HG03108 (cell line): ENCODE data around the gene SMC1B.
"Not testable (repeated sequence)": the region's sequence is repeated elsewhere in the genome, so short reads cannot be mapped to it uniquely, and the experiment has no call there.

Source experiments
- ATAC-seq: cut with Tn5 transposase; IDR thresholded peaks from one replicate; pipeline ENCODE4 v1.9.1; 2021; ENCODE audit warnings: moderate library complexity; ENCODE audit not compliant: unreplicated experiment

SMC1B gene

DNA sequence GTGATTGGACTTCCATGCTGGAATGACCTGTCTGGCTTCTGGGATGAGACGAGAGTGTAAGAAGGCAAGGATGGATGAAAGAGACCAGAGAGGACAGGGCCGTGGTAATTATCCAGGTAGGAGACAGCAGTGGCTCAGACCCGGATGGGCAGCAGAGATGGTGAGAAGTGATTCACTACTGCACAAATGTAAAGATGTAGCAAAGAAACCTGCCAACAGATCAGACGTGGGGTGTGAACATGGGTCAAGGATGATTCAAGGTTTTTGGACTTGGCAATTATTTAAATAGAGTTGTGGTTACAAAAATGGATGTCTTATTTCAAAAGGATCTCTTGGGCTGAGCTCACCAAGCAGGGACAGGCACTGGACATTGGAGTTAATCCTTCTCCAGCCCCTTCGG lies 32.8 kb upstream of the SMC1B start:
- no peak for ATAC-seq

DNA sequence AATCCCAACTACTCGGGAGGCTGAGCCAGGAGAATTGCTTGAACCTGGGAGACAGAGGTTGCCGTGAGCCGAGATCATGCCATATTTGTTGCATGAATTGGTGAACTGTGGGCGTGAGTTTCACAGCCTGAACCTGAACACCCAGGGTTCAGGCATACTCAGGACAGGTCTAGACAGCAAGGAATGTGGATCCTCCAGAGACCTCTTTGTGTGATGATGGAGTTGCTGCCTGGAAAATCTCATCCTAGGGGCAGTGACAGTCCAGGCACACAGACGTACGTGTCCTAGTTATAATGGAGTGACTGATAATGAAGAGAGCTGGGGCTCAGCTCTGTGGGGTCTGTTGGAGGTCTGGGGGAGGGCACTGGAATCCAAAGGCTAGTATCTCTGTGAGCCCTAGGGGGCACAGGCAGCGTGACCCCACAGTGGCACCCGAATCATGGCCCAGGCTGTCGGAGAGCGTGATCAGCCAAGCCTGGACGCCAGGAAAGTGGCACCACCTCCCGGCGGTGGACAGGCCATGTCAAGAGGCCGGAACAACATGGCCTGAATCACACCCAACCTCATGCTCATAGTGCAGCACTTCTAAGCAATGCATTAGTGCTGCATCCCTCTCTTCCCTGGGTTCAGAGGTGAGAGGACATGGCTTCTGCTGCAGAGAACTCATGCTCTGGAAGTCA lies 31.8 kb upstream of the SMC1B start:
- no peak for ATAC-seq

DNA sequence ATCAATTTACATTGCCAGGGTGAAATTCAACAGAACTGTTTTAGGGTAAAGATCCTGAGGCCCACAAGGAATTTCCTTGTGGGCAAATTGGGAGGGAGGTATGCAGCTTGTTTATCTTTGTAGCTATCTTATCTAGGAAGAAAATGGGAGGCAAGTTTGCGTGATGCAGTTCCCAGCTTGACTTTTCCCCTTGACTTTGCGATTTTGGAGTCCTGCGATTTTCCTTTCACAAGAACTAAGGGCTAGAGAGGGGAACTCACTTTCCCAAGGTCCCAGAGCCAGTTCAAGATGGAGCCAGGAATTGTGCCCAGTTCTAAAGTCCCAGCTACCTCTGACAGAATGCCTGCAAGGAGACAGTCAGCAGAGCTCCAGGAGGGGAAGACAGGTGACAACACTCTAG lies 30.8 kb upstream of the SMC1B start:
- no peak for ATAC-seq

DNA sequence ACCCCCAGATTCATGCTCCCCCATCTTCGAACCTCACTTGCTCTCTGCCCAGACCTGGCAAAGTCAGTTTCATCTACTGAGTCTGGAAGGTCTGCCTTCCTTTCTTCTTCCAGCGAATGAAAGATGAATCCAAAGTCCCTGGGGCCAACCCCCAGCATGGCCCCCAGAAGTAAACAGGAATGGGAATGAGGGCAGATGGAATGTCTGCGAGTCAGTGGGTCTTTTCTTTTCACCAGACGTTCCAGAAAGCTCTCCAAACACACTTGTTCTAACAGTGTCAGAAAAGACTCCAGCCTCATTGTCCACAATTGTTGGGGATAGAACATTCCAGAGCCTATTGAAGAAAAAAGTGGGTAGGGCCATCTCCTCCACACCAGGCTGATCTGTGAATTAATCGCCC lies 28.7 kb upstream of the SMC1B start:
- ATAC-seq = no peak

DNA sequence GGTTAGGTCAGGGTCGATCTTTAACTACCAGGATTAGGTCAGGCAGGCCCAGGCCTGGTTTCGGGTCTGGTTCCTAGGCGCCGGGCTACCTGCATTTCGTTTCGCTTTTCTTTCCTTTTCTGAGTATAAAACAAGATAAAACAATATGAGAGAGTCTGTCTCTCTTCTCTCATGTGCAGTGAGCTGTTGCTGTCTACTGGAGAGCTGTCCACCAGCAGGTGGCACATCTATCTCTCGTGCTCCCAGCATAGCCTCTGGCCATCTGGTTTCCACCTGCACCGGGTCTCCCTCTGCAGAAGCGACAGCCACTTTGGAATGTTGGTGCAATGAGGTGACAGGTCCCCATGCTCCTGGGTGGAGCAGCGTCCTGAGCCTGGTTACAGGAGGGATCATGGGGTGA lies 27.7 kb upstream of the SMC1B start:
- ATAC-seq = no peak

DNA sequence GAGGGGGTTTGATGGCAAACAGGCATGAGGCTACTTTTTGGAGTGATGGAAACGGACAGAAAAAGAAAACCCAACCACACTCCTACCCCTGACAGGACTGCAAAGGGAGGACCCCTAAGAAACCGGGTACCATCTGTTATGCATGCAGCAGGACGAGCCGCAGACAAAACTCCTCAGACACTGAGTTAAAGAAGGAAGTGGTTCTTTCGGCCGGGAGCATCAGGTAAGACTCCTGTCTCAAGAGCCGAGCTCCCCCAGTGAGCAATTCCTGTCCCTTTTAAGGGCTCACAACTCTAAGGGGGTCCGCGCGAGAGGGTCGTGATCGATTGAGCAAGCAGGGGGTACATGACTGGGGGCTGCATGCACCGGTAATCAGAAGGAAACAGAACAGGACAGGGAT lies 27.3 kb upstream of the SMC1B start:
- ATAC-seq = not testable (repeated sequence)

DNA sequence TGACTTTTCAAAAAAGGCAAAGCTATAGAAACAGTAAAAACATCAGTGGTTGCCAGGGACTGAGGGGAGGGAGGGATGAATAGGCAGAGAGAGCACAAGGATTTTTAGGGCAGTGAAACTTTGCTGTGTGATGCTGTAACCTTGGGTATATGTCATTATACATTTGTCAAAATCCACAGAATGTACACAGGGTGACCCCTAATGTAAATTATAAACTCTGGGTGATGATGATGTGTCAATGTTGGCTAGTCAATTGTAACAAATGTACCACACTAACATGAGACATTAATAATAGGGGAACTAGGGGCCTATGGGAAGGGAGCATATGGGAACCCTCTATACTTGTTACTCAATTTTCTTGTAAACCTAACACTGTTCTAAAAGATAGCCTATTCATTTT lies 24.9 kb upstream of the SMC1B start:
- ATAC-seq = no peak

DNA sequence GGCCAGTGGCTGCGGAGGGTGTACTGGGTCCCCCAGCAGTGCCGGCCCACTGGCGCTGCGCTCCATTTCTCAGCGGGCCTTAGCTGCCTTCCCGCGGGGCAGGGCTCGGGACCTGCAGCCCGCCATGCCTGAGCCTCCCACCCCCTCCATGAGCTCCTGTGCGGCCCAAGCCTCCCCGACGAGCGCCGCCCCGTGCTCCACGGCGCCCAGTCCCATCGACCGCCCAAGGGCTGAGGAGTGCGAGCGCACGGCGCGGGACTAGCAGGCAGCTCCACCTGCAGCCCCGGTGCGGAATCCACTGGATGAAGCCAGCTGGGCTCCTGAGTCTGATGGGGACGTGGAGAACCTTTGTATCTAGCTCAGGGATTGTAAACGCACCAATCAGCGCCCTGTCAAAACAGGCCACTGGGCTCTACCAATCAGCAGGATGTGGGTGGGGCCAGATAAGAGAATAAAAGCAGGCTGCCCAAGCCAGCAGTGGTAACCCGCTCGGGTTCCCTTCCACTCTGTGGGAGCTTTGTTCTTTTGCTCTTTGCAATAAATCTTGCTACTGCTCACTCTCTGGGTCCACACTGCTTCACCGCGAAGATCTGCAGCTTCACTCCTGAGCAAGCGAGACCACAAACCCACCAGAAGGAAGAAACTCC lies 23.6 kb upstream of the SMC1B start:
- ATAC-seq = not testable (repeated sequence)

DNA sequence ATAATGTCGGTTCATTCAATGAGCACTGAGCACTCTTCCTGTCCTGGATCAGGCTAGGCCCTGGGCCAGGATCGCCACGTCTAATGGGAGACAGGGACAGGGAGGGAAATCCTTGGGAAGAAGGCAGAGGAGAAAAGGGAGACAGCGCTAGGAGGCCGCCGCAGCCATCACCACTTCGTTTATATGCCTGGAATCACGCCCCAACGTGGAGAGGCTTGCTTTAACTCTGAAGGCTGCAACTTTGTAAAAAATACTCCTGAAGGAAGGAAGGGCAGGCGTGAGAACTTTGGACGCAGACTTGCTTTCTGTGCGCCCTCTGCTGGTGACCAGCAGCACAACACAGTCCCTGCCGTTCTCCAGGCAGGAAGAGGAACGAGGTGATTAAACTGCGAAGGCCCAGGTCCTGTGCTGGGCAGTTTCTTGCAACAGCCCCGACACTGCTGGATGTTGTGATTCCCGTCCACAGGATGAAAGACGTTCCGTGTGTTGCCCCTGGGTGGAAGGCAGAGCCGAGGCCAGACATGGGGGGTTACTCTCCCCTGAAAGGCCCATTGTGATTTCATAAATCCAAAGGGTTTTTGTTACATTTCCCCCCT lies 22.2 kb upstream of the SMC1B start:
- ATAC-seq = no peak

DNA sequence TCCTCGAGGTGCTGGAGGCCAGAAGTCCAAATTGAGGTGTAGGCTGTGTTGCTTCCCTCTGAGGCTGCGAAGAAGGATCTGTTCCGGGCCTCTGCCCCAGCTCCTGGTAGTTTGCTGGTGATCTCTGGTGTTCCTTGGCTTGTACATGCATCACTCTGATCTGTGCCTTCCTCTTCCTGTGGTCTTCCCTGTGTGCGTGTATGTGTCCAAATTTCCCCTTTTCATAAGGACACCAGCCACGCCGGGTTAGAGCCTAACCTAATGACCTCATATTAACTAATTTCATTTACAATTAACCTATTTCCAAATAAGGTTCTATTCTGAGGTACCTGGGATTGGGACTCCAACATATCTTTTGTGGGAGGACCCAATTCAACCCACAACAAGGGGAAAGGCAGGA lies 21.6 kb upstream of the SMC1B start:
- no peak for ATAC-seq

DNA sequence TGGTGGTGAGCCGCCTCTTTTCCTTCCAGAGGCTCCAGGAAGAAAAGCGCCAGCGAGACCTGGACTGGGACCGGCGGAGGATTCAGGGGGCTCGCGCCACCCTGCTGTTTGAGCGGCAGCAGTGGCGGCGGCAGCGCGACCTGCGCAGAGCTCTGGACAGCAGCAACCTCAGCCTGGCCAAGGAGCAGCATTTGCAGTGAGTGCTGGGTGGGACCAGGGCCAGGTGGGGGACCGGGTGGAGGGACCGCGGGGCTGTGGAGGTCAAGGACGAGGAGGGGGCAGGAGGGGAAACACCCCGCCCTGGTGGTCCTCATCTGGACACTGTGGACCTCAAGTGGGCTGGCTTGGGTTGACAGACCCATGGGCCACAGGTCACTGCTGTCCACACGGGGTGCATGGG lies 17.5 kb upstream of the SMC1B start:
- ATAC-seq = no peak

DNA sequence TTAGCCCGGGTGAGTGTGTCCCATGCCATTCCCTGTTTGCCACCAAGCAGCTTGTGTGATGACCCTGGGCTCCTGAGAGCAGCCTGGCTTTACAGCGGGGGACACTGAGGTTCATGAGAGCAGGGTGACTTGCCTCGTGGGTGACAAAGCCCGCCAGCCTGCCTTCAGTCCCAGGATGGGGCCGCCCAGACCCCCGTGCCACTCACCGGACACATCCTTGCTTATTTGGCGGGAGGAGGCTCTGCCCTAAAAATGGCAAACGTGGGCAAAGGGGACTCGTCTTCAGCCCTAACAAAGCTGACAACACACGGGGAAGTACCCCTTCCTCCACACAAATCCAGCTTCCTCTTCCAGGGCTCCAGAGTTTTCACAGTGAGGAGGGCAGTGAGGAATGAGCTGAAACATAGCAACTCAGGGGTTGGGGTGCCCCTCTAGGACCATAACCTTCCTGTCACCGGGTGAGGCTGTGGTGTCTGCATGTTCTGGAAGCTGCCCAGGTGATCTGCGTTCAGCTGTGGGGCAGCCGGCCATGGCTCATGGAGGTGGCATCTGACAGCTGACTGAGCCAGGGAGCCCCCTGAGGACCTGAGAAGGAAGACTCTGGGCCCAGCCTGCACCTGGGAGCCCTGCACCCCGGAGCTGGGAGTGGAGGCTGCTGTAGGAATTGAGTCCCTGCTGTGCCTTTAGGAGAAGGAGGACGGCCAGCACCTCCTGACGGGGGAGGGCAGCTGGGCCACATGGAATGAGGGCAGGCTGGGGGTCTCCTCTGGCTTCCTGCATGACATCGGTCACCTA lies 16.8 kb upstream of the SMC1B start:
- no peak for ATAC-seq

DNA sequence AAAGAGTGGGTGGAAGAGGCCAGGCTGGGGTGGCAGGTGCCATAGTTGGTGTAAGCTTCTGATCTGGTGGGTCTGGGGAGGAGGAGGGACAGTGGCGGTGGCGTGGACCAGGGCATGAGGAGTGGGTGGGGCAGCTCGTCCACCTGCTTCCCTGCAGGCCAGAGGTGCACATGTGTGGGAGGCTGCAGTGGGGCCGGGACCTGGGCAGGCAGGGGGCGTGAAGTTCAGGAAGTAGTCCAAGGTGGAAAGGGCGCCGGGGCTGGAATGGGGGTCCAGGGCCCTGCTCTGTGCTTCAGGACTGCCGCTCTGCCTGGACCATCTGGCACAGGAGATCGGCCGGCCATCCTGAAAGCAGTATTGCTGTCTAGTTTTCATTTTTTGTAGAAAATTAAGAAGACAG lies 16.0 kb upstream of the SMC1B start:
- ATAC-seq = no peak

DNA sequence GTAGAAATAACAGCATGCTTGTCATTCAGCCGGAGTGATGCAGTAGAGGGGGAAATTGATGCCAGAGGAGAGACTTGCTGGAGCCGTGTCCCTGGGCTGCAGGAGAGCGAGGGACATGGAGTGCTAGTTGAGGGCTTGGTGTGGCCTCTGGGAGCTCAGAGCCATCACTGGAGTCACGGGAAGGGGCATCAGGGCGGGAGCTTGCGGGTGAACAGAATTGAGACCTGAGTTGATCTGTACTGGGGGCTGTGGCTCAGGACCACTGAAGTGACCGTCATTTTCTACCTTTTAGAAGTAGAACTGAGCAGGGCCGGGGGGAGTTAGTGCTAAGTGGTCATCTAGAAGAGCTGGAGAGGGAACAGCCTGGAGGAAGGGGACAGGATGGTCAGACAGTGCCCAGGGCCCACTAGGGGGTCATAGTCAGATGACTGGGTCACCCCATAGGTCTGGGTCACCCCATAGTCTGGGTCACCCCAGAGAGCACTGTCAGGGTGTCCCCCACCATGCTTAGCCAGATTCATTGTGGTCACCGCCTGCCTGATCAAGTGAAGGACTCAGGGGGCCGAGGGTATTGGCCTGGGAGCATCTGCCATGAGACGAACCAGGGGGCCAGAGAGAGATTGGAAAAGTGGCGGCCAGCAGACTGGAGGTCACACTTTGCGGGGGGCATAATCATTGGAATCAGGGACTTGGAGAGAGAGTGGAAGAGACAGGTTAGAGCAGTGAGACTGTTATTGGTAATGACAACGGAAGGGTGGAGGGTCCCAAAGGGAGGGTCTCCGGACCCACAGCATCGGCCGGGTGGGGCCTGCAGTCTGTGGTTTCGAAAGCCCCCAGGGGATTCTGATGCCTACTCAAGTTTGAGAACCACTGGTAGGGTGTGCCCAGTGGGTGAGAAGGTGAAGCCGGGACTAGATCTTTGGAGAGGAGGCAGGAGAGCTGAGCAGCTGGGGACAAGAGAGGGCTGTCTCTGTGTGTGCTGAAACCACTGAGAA lies 15.3 kb upstream of the SMC1B start:
- ATAC-seq = no peak

DNA sequence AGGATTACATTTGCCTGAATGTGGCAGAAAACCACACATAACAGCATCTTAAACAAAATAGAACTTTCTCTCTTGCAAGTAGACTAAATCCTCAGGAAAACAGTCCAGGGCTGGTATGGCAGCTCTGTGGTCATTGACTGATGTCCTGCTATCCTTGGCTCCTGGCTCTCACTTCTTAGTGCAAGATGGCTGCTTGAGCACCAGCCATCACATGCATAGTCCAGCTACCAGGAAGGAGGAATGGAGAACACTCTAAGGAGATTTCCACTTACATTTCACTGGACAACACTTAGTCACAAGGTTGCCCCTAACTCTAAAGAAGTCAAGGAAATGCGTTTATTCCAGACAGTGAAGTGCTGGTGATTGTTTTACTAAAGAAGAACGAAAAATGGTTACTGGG lies 13.7 kb upstream of the SMC1B start:
- no peak for ATAC-seq

DNA sequence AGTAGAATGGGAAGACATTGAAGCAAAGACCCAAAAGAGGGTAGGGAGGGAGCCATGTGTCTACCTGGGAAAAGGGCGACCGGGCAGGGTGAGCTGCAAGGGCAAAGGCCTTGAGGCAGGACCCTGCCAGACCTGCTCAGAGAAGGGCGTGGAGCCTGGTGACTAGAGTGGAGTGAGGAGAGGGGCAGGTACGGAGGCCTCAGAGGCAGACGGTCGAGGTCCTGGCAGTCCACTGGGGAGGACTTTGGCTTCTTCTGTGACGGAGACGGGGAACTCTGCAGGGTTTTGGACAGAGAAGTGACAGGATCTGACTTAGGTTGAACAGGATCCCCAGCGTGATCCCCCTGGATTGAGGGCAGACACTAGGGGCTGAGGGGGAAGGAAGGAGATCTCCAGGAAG lies 13.0 kb upstream of the SMC1B start:
- ATAC-seq = no peak

DNA sequence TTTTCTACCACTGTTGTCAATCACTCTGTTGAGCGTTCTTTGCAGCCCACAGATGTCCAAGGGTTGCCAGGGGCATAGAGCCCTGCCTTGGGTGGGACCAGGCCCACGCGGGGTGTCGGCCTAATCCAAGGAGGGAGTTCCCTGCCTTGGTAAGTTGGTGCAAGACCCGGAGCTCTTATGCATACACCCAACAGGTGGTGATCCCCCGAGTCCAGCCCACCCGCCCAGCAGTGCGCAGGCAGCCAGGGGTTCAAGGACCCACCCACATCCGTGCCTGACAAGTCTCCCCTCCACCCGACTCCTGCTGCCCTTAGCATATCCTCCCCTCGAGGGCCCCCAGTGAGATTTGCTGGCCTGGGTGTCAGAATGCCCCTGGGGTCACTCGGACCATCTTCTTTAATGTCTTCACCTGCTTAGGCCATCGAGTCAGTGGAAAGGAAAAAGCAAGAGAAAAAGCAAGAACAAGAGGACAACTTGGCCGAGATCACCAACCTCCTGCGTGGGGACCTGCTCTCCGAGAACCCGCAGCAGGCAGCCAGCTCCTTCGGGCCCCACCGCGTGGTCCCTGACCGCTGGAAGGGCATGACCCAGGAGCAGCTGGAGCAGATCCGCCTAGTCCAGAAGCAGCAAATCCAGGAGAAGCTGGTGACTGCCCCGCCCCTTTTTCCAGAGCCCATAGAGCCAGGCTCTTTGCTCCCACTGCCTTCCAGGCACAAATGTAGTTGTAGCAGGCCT lies 12.3 kb upstream of the SMC1B start:
- no peak for ATAC-seq

DNA sequence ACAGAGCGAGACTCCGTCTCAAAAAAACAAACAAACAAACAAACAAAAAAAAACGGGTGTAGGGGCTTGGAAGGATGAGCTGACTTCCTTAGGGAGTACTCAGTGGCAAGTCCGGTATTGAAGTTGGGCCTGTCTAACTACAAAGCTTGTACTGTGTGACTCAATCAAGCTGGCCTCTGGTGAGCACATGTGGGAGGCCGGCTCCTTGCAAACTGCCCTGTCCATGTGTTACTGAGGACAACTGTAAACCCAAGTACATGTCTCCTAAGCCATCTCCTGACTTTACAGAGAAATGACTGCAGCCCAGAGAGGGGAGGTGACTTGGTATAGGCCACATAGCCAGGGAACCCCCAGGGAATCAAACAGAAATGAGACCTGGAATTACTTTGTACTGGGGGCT lies 11.7 kb upstream of the SMC1B start:
- ATAC-seq = no peak

DNA sequence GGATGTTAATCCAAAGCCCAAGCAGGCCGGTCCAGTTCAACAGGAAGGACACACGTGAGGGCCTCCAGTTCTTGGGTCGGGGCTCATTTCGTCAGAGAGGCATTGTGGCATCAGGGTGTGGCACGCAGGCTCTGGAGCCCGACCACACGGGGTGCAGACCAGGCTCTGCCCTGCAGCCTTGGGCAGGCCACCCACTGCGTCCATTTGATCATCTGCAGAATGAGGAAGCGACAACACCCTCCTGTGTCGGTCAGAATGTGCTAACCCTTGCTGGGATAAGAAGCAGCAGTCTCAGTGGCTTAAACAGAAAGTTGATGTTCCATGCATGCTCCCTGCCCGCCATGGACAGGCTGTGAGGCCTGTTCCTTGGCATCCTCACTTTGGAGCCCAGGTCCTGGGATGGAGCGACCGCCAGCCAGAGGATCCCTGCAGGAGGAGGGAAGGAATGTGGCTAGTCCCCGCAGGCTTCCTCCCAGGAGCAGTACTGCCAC lies 10.9 kb upstream of the SMC1B start:
- no peak for ATAC-seq

DNA sequence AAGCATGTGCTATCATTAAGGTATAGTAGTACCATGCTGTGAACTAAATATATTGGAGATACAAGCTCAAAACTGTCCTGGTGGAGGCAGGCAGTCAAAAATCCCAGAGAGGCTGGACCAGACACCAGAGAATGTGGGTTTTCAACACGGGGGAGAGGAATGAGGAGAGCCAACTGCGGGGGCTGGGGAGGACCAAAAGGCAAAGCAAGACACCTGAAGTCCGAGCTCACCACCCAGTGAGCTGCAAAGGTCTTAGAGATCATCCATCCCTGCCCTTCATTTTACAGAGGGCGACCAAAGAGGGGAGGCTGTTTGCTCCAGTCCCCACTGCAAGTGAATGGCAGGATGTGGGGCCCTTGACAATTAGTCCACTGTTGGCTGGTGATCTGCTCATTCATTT lies 10.1 kb upstream of the SMC1B start:
- no peak for ATAC-seq
